ENCODE data around the gene POU3F3. TPM values are rescaled to one million over a fixed set of nuclear protein-coding genes. Genes with fewer than 3 reads are reported as not detected.

The POU3F3 gene
- total and polyA plus RNA-seq, 10 donors, result not detected

- intact Hi-C loops (cut with DNase I; ENCODE audit: low total_unique reads), result no loop called here
- Histone ChIP-seq H3K4me3 (peak overlapping the region in 1 of 8 donors; percentile 40), H3K9me3 (no peaks in the 10 kb centered on the region), H3K36me3 (no peaks in the 10 kb centered on the region), H3K27me3 (replicated peaks in 1 of 7) (peaks cover 12 to 94% (median 89%) of the 10 kb centered on the region in 7 donors), H3K27ac (no peak overlapping the region), H3K4me1 (peaks cover 3 to 46% (median 28%) of the 10 kb centered on the region in 6 donors)
- DNase-seq, result no peak
- no peak for TF ChIP-seq POLR2AphosphoS5 (IDR thresholded peaks at IDR 0.05)
- no peak for TF ChIP-seq CTCF (IDR thresholded peaks at IDR 0.05 in 8 of 11, conservative IDR thresholded peaks at IDR 0.05 in 3 of 11)
- TF ChIP-seq POLR2A (IDR thresholded peaks at IDR 0.05), result no peak
- WGBS, 5 donors, result 2 to 7% (median 3%) methylated on average over 37 to 56 of the region's 56 CpGs
Observed at GRCh38 chr2:104844807-104845551, 8.9 kb upstream of the POU3F3 start.

- no peaks in the 10 kb centered on the region for H3K9me3 ChIP-seq
- H3K4me3 ChIP-seq, result no peak overlapping the region
- no peak for DNase-seq
- no peak overlapping the region for H3K27ac ChIP-seq
- intact Hi-C loops (cut with DNase I; ENCODE audit: low total_unique reads), result no loop called here
- no peaks in the 10 kb centered on the region for H3K36me3 ChIP-seq
- TF ChIP-seq CTCF (IDR thresholded peaks at IDR 0.05 in 8 of 11, conservative IDR thresholded peaks at IDR 0.05 in 3 of 11) (no peak), POLR2AphosphoS5 (IDR thresholded peaks at IDR 0.05) (no peak), POLR2A (IDR thresholded peaks at IDR 0.05) (no peak)
- peaks cover 3 to 48% (median 28%) of the 10 kb centered on the region in 6 donors for H3K4me1 ChIP-seq
- peaks cover 16 to 100% (median 95%) of the 10 kb centered on the region in 7 donors for H3K27me3 ChIP-seq (replicated peaks in 1 of 7)
- 5 to 10% (median 7%) methylated on average over 13 of the region's 13 CpGs for WGBS, 5 donors
Observed at GRCh38 chr2:104845552-104845931, 8.4 kb upstream of the POU3F3 start.

- TF ChIP-seq POLR2A (IDR thresholded peaks at IDR 0.05) (no peak), CTCF (IDR thresholded peaks at IDR 0.05 in 8 of 11, conservative IDR thresholded peaks at IDR 0.05 in 3 of 11) (no peak), POLR2AphosphoS5 (IDR thresholded peaks at IDR 0.05) (no peak)
- Histone ChIP-seq H3K4me3 (no peak overlapping the region), H3K27me3 (replicated peaks in 1 of 7) (peaks cover 16 to 100% (median 100%) of the 10 kb centered on the region in 7 donors), H3K9me3 (no peaks in the 10 kb centered on the region), H3K4me1 (peaks cover 3 to 48% (median 29%) of the 10 kb centered on the region in 6 donors), H3K36me3 (no peaks in the 10 kb centered on the region), H3K27ac (no peak overlapping the region)
- WGBS, 5 donors, result 8 to 10% (median 10%) methylated on average over 16 of the region's 16 CpGs
- intact Hi-C loops (cut with DNase I; ENCODE audit: low total_unique reads), result no loop called here
- DNase-seq, result no peak
Observed at GRCh38 chr2:104845946-104846785, 7.7 kb upstream of the POU3F3 start.

All from spleen (tissue), 11 donors.